Measurements from ENCODE around the gene PNMA8A.
A peak's percentile ranks its signal among the peaks of the same experiment; 100 is the strongest.
"Not testable (repeated sequence)": the region's sequence is repeated elsewhere in the genome, so short reads cannot be mapped to it uniquely, and the experiment has no call there.

The PNMA8A gene

DNA sequence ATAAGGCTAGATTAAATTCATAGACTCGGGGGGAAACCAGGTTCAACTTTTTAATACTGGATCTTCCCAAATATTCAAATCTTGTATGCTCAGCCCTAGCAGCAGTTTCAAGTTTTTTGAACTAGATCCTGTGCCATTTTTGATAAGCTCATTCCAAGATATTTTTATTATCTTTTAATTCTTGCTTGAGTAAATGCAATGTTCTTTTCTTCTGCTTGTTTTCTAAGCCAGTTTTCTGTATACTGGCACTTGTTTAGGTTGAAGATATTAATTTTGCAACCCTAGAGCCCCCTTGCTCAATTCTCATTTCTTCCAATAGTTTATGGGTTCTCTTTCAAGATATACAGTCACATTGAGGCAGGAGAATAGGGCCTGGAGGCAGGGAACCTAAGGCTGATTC lies 29.5 kb downstream of the PNMA8A start:
- H3K4me3 ChIP-seq (ENCODE audit: control insufficient read depth, low read depth, low read length), result no peak overlapping the region
- DNase-seq (ENCODE audit: low read depth), result no peak
- TF ChIP-seq, protein P1, sequence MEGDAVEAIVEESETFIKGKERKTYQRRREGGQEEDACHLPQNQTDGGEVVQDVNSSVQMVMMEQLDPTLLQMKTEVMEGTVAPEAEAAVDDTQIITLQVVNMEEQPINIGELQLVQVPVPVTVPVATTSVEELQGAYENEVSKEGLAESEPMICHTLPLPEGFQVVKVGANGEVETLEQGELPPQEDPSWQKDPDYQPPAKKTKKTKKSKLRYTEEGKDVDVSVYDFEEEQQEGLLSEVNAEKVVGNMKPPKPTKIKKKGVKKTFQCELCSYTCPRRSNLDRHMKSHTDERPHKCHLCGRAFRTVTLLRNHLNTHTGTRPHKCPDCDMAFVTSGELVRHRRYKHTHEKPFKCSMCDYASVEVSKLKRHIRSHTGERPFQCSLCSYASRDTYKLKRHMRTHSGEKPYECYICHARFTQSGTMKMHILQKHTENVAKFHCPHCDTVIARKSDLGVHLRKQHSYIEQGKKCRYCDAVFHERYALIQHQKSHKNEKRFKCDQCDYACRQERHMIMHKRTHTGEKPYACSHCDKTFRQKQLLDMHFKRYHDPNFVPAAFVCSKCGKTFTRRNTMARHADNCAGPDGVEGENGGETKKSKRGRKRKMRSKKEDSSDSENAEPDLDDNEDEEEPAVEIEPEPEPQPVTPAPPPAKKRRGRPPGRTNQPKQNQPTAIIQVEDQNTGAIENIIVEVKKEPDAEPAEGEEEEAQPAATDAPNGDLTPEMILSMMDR (conservative IDR thresholded peaks at IDR 0.05; ENCODE audit: control insufficient read depth, insufficient read depth, low read depth, low read length), result no peak

DNA sequence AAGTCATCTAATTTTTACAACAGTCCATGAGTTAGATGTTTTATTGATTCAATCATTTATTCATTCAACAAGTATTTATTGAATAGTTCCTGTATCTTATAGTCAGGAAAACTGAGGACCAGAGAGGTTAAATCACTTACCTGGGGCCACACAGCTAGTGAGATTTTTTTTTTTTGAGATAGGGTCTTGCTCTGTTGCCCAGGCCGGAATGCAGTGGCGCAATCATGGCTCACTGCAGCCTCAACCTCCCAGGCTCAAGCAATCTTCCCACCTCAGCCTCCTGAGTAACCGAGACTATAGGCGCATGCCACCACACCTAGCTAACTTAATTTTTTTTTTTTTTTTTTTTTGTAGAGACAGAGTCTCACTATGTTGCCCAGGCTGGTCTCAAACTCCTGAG lies 35.7 kb downstream of the PNMA8A start:
- DNase-seq (ENCODE audit: low read depth); H3K4me3 ChIP-seq (ENCODE audit: control insufficient read depth, low read depth, low read length): not testable (repeated sequence)

DNA sequence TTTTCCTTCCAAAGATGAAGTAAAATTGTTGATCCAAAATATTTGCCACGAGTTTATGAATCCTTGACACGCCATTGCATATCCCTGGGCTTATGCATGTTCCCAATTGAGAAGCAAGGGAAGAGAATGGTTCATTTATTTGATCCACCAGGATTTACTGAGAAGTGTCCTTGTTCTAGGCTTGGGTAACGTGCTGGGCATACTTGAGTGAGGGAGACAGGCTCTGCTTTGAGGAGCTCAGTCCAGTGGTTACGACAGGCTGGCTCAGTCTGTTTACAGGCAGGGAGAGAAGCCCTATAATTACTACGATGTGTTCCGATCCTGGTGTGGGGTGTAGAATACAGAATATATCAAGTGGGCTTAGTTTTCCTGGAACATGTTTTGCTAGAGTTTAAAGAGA lies 36.4 kb downstream of the PNMA8A start:
- TF ChIP-seq, protein P1 (conservative IDR thresholded peaks at IDR 0.05; ENCODE audit: control insufficient read depth, insufficient read depth, low read depth, low read length), result no peak
- no peak overlapping the region for H3K4me3 ChIP-seq (ENCODE audit: control insufficient read depth, low read depth, low read length)
- no peak for DNase-seq (ENCODE audit: low read depth)

DNA sequence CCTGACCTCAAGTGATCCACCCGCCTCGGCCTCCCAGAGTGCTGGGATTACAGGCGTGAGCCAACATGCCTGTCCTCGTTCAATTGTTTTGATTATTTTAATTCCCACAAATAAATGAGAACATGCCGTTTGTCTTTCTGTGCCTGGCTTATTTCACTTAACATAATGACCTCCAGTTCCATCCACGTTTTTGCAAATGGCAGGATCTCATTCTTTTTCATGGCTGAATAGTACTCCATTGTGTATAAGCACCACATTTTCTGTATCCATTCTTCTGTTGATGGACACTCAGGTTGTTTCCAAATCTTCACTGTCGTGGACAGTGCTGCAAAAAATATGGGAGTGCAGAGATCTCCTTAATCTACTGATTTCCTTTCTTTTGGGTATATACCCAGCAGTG lies 37.9 kb downstream of the PNMA8A start:
- not testable (repeated sequence) for H3K4me3 ChIP-seq (ENCODE audit: control insufficient read depth, low read depth, low read length); DNase-seq (ENCODE audit: low read depth)

DNA sequence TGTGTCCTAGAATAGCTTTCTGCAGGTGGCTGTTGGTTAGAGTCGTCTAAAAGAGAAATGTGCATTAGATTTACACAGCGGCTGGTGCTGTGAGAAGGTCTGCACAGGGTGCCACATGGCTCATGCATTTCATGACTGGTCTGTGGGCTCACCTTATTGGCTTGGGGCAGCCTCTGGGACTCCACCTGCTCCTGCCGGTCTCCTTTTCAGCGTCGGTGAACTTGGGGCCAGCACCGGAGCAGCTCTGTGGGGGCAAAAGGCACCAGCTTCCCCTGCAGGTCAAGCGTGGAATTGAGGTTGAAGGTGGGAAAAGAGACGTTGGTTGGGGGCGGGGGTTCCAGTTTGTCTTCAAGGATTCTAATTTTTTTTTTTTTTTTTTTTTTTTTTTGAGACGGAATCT lies 39.5 kb downstream of the PNMA8A start:
- no peak for DNase-seq (ENCODE audit: low read depth)

DNA sequence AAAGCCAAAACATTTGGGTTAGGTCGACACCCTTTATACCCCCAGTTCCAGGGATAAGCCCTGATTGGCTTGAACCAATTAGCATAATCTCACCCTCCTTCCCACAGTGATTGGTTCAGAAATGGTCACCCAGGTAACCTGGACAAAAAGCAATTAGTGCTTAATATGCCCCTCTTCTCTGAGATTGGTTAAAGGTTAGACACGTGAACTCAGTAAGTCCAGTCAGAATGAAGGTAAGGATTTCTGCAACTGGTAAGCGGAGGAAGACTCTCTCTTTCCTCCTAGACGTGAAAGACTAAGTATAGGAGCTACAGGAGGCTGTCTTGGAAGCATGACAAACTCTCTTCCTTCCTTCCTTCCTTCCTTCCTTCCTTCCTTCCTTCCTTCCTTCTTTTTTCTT lies 41.4 kb downstream of the PNMA8A start:
- no peak for DNase-seq (ENCODE audit: low read depth)
- H3K4me3 ChIP-seq (ENCODE audit: control insufficient read depth, low read depth, low read length), result no peak overlapping the region
- TF ChIP-seq, protein P1 (conservative IDR thresholded peaks at IDR 0.05; ENCODE audit: control insufficient read depth, insufficient read depth, low read depth, low read length), result no peak

More for the DNA sequence above, 39.5 kb downstream of the PNMA8A start:
- TF ChIP-seq, protein P1 (conservative IDR thresholded peaks at IDR 0.05; ENCODE audit: control insufficient read depth, insufficient read depth, low read depth, low read length), result no peak
- H3K4me3 ChIP-seq (ENCODE audit: control insufficient read depth, low read depth, low read length), result no peak overlapping the region

DNA sequence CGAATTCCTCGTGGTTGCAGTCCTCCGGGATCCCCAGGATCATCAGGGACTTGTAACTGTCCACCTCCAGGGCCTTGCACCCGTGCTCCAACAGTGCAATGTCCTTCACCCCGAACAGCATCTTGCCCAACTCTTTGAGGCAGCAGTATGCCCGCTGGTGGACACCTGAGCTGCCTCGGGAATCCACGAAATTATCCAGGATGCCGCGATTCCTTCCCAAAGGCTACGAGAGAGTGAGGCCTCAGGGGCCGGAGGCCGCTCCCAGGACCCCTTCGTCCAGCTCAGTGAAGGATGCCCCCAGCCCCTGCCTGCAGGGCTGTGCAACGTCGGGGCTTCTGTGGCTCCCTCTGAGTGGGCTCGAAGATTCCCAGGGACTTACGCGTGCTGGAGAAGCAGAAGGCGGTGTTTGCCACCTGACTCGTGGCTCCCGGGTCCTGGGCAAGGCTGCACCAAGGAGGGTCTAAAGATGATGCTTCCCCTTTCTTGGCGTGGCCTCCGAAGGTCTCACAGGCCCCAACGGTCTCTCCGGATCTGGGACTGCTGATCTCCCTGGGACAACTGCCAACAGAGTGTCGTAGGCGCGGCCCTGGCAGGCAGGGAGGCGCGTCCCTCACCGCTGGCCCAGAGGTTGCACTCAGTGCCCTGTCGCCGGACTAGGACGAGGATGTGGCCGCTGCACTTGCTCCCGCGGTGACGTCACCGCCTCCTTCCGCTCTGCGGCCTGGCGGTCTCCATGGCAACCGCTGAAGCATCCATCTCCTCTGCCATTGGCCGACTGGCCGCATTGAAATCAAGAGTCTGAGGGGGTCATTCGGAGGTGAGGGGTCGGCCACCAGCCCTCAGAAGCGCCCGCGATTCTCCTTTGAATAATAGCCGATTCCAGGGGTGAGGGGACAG lies 42.9 kb downstream of the PNMA8A start, which contains the start of gene PNMA8C:
PNMA8C (minus strand) TSS at position 698 of the 897 bp plus-strand sequence; CDS start at position 121, 577 bp downstream.
- H3K4me3 ChIP-seq (ENCODE audit: control insufficient read depth, low read depth, low read length), result no peak within 1 kb of the TSS
- TF ChIP-seq, protein P1 (conservative IDR thresholded peaks at IDR 0.05; ENCODE audit: control insufficient read depth, insufficient read depth, low read depth, low read length), result no peak
- peak; percentile 45 for DNase-seq (ENCODE audit: low read depth)

Measured in fibroblast of mammary gland (primary cell).